Embryonic facial prominence (tissue), 1 donor: ENCODE measurements around the gene SLC4A9.
"Not testable (repeated sequence)": the region's sequence is repeated elsewhere in the genome, so short reads cannot be mapped to it uniquely, and the experiment has no call there.

Experiments used
- DNase-seq: peaks from one replicate; pipeline ENCODE4 v3.0.0-alpha.2; 2016; ENCODE audit errors: extremely low spot score

SLC4A9 gene

GRCh38 chr5:140338336-140338735 is 21.7 kb upstream of the SLC4A9 start:
- DNase-seq = no peak

GRCh38 chr5:140338908-140339307 is 21.1 kb upstream of the SLC4A9 start:
- no peak for DNase-seq

GRCh38 chr5:140339636-140340035 is 20.4 kb upstream of the SLC4A9 start:
- DNase-seq = no peak

- no peak for DNase-seq
Observed at GRCh38 chr5:140340605-140341121, 19.3 kb upstream of the SLC4A9 start.

DNA sequence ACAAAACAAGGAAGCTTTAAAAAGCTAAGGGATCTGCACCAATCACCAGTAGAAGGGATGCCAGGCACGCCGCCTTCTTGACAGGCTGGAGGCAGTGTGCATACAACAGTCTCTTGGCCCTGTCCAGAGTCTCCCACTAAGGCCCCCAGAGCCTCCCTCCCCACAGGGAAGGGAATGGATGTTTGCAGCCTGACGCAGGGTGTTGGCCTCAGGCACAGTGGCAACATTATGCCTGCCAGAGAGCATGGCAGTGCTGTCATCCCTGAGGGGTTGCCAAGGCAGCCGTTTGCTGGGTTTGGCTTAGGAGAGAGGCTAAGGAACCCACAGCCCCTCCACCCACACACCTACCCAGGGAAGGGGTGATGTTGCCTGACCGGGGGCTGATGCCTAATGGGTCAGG is 18.4 kb upstream of the SLC4A9 start:
- no peak for DNase-seq

DNA sequence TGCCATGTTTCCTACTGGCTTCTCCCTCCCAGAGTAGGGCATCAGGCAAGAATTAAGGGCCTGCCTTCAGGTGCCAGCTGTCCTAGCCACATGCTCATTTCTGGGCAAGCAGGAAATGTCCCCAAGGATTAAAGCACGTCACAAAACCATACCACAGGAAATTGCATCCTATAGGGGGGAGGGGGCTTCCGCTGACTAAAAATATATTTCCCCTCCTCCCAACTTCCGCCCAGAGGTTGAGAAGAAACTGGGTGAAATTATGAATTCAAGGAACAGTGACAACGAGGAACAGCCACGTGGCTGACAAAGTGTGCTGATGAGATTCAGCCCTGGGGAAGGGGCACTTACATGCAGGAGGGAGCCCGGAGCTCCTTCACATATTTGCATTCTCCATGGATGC is 17.7 kb upstream of the SLC4A9 start:
- no peak for DNase-seq

GRCh38 chr5:140342896-140343295 is 17.1 kb upstream of the SLC4A9 start:
- DNase-seq = no peak

GRCh38 chr5:140343849-140344248 is 16.1 kb upstream of the SLC4A9 start:
- DNase-seq = not testable (repeated sequence)

DNA sequence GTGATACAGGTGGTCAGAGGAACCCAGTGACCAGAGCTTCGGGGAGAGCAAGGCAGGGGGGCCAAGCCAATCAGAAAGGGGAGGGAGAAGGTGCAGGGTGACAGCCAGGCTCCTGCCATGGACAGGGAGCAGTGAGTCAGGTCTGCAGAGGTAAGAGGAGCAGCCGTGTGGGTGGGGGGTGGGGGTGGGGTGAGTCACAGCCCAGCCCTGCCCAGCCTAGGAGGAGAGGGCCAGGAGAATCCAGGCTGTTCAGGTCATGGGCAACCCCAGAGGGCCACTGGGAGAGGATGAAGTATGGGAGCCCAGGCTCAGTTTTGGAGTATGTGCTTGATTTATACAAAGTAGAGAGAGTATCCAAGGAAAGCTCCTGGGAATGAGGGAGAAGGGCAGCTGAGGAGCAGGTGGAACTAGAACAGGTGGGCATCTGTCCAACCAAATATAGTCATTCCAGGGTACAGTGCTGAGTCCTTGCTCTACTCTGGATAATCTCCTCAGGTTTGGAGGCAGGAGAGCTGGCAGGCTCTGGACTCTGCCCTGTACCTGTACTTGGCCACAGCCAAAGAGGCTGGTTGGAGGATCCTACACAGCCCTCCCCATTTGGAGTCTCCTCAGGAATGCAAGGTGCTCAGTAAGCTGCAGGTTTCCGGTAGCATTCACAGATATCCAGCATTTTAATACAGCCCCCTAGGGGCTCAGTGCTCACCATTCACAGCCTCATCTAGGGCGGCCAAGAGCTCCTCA is 15.1 kb upstream of the SLC4A9 start:
- no peak for DNase-seq

GRCh38 chr5:140345919-140346347 is 14.1 kb upstream of the SLC4A9 start:
- DNase-seq = no peak

DNA sequence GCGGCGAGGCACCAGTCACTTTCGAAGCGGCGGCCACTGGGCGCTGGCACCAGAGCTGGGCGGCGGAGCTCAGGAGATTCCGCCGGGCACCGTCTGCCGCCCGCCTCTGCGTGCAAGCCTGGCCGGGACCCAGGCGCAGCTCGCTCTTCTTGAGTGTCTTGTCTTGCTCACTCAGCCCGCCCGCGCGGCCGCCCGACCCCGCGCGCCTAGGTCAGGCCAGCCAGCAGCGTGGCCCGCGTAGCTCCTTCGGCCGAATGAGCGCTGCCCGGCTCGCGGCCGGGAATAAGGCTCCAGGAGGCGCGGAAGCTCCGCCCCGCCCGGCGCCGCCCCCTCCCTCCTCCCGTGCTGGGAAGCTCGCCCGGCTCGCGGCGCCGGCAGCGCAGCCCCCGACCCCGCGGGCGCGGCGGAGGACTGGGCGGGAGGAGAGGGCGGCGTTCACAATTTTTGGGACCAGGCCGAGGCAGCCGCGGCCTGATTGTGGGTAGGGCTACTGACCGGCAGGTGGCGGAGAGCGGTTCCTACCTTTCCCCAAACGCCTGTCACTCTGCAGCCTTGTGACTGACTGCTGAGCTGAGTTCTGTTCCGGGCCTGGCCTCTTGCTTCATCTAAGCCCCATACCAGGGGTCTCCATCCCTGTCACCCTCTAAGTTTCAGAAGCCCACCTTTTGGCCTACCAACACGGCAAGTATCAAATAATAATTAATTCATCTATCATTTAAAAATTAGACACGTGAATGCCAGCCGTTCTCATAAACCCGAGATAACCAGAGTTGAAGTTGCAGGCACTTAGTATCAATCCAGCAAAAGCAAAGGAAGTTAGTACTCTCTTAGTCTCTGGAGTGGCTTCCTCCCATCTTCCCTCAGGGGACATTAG is 13.4 kb upstream of the SLC4A9 start, which contains the start of gene HBEGF:
HBEGF (minus strand) TSS at position 256 of the 874 bp plus-strand sequence. CDS start 275 bp downstream, outside the sequence.
- no peak for DNase-seq

- no peak for DNase-seq
Observed at GRCh38 chr5:140347360-140347759, 12.6 kb upstream of the SLC4A9 start.

DNA sequence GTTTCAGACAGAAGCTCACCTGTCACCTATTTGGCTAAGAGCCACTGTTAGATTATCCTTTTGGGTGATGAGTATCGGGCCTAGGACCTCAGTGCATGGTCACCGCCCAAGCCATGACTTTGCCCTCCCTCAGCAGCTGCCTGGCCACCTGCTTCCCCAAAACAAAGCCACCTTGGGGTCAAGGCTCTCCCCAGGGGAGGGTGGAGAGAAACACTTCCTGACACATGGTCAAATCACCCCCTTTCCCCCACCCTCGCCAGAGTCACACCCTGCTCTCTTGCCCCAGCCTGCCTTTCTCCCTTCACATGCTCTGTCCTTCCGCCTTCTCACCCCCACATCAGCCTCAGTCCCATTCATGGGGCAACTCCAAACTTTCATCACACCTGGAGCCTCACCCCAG is 11.9 kb upstream of the SLC4A9 start:
- no peak for DNase-seq

GRCh38 chr5:140349244-140349643 is 10.8 kb upstream of the SLC4A9 start:
- DNase-seq = no peak

GRCh38 chr5:140351609-140352334 is 8.2 kb upstream of the SLC4A9 start:
- DNase-seq = no peak

DNA sequence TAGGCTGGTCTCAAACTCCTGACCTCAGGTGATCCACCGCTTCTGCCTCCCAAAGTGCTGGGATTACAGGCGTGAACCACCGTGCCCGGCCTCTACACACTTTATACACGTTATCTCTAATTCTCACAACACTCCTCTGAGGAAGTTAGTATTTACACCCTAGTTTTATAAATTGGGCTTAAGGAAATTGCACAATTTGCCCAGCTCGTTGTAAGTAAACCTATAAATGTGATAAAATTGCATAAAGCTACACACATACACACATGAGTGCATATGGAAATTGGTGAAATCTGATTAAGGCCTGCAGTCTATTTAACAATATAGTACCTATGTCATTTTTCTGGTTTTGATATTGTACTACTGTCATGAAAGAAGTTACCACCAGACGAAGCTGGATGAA is 4.4 kb upstream of the SLC4A9 start:
- no peak for DNase-seq

DNA sequence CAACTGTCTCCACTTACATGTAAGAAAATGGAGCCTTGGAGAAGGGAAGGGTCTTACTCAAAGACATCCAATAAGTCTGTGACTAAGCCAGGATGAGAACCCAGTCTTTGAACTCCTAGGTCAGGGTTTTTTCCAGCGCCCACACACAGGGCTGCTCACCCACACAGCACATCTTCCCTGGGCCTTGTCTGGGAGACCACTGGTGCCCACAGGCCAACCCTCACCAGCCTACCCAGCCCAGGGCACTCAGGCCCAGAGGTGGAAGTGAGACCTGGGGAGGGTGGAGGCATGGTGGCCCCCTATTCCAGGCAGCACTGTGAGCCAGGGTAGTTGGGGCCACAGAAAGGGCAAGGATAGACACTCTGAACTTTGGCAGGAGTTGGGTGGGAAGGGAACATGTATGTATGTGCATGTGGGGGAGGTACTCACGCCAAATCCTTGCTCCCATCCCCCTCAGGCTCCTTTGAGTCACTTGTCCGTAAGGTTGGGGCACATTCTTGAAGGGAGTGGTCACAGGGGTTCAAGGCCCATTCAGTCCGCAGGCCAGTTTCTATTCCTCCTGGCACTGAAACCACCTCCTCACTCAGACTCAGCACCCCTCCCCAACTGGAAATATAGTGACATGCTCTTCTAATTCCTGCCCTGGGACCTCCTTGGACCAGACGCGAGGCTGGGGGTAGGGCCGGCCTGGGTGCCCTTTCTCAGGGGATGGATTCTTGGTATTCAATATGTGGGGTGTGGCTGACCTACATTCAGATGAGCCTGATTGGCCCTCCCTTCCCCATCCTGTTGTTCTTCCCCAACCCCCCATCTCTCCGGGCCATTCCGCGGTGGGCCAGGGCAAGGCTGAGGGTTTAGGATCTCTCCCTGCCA is 2.9 kb upstream of the SLC4A9 start:
- DNase-seq = no peak

GRCh38 chr5:140357726-140358093 is 2.3 kb upstream of the SLC4A9 start:
- peak; percentile 57 for DNase-seq

DNA sequence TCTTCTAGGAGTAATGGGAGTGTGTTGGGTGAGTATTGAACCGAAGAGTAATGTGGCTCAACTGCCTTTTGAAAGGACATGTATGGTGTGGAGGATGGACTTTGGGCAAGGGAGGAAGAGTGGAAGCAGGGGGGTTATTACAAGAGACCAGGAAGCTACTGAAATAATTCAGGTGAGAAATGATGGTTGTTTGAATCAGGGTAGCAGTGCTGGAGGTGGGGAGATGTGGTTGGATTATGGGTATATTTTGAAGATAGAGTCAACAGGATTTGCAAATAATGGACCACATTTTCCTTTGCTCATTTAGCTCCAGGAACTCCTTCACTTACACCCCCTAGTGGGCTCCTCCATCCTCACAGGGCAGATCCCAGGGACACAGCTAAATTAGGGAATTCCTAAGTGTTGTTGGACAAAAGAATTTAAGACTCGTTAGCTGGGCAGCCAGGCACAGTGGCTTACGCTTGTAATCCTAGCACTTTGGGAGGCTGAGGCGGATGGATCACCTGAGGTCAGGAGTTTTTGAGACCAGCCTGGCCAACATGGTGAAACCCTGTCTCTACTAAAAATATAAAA is 1.2 kb upstream of the SLC4A9 start:
- DNase-seq = no peak

DNA sequence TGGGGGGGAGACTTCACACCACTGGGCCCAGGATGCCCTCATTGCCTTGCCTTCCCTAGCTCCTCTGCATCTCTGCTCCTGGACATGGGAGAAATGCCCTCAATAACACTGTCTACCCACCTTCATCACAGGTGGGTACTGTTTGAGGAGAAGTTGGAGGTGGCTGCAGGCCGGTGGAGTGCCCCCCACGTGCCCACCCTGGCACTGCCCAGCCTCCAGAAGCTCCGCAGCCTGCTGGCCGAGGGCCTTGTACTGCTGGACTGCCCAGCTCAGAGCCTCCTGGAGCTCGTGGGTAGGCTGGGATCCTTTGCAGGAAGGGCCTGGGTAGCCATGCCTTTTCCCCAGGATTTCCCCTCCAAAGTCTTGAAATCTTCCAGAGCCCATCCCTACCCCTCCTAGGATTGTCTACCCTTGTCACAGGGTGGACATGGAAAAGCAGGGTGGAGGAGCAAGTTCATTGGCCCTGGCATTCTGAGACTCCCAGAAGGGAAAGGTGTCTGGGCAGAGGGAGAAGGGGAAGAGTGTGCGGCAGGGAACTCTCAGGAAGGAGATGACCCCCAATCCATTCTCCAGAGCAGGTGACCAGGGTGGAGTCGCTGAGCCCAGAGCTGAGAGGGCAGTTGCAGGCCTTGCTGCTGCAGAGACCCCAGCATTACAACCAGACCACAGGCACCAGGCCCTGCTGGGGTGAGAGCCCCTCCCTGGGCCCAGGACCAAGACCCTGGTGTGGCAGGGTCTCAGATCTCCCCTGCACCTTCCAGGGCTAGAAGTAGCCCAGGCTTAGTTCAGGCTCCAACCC is 886 bp downstream of the SLC4A9 start:
- no peak for DNase-seq
